ENCODE measurements around the gene NPM3.

The NPM3 gene

DNA sequence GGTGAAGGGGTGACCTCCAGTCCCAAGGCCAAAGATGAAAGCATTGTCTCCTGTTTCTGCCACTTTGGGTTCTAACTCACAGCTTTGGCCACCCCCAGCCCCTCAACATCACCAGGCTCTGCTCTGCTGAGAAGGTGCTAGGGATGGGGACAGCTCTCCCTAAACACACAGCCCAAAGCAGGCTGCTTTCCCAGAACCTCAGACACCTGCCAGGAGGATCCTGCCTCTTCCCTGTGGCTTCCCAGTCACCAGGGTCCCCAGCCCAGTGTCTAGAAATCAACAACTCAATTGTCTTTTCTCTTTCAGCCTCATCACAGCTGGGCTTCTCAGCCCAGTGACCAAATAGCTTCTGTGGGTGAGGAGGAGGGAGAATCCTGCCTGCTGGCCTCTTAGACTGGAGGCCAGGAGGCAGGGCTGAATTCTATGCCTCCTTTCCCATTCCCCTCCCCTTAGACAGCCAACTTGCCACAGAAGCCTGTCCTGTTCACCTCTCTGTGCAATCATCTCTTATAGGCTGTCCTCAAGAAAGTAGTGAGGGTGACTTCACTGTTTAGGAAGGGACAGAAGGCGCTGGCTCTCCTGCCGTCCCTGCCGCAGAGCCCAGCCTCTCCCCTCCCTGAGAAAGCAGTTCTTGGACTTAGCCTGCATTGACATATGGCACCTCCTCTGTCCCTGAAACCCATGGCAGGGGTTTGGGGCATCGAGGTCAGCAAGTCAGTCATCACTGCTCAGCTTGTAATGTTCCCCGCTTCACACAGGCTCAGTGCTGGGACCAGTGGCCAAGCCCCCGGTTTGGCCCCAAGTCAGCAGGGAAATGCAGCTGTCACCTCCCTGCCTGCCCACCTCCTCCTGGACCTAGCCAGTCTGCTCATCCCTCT lies 11.0 kb downstream of the NPM3 start:
- no peak for DNase-seq (ENCODE audit: extremely low read depth, low read depth)
- TF ChIP-seq, protein P1, sequence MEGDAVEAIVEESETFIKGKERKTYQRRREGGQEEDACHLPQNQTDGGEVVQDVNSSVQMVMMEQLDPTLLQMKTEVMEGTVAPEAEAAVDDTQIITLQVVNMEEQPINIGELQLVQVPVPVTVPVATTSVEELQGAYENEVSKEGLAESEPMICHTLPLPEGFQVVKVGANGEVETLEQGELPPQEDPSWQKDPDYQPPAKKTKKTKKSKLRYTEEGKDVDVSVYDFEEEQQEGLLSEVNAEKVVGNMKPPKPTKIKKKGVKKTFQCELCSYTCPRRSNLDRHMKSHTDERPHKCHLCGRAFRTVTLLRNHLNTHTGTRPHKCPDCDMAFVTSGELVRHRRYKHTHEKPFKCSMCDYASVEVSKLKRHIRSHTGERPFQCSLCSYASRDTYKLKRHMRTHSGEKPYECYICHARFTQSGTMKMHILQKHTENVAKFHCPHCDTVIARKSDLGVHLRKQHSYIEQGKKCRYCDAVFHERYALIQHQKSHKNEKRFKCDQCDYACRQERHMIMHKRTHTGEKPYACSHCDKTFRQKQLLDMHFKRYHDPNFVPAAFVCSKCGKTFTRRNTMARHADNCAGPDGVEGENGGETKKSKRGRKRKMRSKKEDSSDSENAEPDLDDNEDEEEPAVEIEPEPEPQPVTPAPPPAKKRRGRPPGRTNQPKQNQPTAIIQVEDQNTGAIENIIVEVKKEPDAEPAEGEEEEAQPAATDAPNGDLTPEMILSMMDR (IDR thresholded peaks at IDR 0.05; ENCODE audit: low read depth, low read length): no peak

DNA sequence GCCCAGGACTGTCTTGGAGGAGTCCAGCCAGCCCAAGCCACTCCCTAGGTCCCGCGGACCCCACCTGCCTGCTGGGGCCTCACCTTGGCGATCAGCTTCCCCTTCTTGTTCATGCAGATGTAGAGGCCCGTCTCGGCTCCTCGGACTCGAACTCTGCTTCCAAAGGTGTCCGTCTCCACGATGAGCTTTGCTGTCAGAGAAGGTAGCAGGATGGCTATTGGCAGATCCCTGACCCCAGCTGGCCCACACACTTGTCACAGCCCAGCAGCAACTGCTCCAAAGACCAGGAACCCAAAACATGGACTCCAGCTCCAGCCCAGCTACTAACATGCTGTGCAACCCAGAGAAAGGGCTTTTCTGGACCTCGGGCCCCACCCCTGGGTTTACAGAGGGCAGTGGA lies 11.9 kb downstream of the NPM3 start:
- TF ChIP-seq, protein P1 (IDR thresholded peaks at IDR 0.05; ENCODE audit: low read depth, low read length): no peak

DNA sequence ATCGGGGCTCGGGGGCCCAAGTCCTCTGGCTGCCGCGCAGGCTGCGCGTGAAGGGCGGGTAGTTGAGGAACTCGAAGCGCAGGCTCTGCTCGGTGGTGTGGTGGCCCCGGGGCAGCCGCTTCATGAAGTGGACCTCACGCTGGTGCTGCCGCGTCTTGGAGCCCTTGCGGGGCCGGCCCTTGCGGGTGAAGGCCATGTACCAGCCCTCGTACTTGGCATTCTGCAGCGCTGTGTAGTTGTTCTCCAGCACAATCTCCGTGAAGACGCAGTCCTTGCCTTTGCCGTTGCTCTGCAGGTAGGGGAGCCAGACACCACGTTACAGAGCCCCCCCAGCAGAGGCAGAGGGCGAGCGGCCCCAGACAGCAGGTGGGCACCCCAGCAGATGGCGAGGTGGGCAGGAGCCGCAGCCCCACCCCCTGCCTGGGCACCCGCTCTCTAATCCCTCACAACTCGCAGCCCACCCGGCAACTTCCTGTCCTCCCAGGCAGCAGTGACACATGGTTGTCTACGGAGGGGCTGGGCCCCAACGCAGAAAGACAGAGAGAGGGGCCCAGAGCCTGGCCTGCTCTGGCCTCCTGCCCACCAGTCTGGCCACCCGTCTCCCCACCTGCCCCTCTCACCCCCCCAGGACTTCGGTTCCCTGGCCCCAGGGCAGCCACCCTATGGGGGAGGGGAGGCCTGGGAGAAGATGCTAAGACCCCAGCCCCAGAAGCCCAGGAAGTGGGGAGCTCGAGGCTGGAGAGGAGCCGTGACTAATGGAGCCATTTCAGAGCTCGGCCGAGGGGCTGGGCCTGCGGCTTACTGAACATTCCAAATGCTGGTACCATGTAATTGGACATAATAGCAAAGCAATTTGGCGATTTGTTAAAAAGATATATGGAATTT lies 12.7 kb downstream of the NPM3 start:
- TF ChIP-seq, protein P1 (IDR thresholded peaks at IDR 0.05; ENCODE audit: low read depth, low read length): no peak
- no peak for DNase-seq (ENCODE audit: extremely low read depth, low read depth)

More for the DNA sequence above, 11.9 kb downstream of the NPM3 start:
- DNase-seq (ENCODE audit: extremely low read depth, low read depth): no peak

DNA sequence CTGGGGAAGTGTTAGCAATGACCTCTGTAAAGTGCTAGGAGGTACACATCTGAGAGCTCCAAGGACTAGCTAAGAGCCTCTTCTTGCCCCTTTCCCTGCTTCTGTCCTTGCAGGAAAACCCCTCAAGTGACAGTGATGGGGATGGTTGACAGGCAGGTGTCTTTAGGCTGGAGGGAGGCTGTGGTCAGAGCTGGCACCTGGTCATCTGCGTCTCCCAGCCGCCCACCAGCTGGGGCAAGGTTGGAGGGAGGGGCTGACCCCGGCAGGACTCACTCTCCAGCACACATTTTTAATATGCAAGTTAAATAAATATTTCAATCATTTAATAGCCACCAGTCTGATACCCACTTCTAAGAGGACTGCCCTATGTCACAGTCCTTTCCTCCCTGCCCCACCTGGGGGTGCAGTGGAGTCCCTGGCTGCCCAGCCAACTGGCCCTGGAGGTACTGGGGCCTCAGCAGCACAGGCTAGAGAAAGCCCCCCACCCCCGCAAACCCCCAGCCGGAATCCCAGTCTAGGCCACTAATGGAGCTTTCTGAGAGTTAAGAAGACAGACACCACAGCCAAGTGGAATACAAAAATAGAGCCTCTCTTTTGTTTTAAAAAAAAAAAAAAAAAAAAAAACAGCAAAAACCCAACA lies 13.6 kb downstream of the NPM3 start:
- TF ChIP-seq, protein P1 (IDR thresholded peaks at IDR 0.05; ENCODE audit: low read depth, low read length): no peak
- no peak for DNase-seq (ENCODE audit: extremely low read depth, low read depth)

DNA sequence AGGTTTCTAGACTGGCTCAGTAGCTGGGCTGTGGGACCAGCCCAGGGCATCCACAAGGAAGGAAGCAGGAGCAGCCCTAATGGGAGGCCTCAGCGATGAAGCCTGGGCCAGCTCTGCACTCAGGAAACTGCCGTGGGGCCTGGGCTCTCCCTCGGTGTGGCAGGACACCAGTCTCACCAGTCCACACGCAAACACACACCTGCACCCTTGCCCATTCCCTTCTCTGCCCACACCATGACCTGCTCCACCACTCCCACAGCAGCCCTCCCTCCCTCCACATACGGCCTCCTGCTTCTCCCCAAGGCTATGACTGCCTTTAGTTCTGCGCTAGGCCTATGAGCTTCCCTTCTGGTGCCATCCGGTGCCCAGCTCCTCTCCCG lies 14.5 kb downstream of the NPM3 start:
- DNase-seq (ENCODE audit: extremely low read depth, low read depth): no peak
- TF ChIP-seq, protein P1 (IDR thresholded peaks at IDR 0.05; ENCODE audit: low read depth, low read length): no peak

DNA sequence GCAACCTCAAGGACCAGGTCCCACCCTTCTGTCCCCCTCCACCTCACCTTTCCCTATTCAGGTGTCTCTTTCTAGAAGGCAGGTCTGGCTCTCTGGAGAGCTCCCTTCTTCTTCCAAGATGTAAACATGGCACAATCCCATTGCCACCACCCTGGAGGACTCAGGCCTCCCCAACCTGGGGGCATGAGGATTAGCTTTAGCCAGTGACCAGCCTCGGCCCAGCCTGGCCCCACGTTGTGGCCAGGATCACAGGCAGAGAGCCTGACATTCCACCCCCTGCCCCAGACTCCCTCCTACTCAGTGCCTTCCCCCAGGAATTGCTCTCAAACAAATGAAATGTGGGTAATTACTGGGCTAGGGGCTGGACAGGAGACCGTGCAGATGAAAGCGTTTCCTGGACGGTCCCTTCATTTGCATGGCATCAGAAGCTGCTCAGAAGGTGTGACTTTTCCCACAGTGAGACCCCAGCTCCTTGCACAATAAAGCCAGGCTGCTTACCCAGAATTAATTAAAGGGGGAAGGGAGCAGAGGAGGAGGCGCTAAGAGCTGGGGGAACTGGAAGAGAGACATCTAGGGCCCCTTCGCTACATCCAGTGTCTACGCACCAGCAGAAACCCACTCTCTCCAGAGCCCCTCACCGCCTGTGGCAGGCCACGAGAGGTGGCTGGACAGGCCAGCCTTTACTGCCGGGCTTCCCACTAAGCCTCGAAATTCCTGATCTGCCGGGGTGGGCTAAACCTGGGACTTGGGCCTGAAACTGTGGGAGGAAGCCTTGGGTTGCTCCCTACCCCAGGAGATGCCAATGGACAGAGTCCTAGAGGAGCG lies 15.1 kb downstream of the NPM3 start:
- no peak for DNase-seq (ENCODE audit: extremely low read depth, low read depth)
- TF ChIP-seq, protein P1 (IDR thresholded peaks at IDR 0.05; ENCODE audit: low read depth, low read length): no peak

Data from AG09319 (cell line).